Left hindlimb (tissue), 1 donor: ENCODE data around the gene PRF1.

Experiments
- DNase-seq: peaks from one replicate; pipeline ENCODE4 v3.0.0-alpha.2; 2018

The PRF1 gene

GRCh38 chr10:70592746-70593512 lies 9.6 kb downstream of the PRF1 start:
- no peak for DNase-seq

GRCh38 chr10:70592186-70592735 lies 10.3 kb downstream of the PRF1 start:
- DNase-seq = no peak

GRCh38 chr10:70590655-70591416 lies 11.7 kb downstream of the PRF1 start:
- no peak for DNase-seq

- peak; percentile 75 for DNase-seq
Measured at GRCh38 chr10:70589762-70590654, 12.5 kb downstream of the PRF1 start.

GRCh38 chr10:70588859-70589570 lies 13.5 kb downstream of the PRF1 start:
- DNase-seq = no peak

GRCh38 chr10:70588255-70588654 lies 14.3 kb downstream of the PRF1 start:
- no peak for DNase-seq

- no peak for DNase-seq
Measured at GRCh38 chr10:70587045-70587658, 15.4 kb downstream of the PRF1 start.

- no peak for DNase-seq
Measured at GRCh38 chr10:70586348-70586930, 16.1 kb downstream of the PRF1 start.

GRCh38 chr10:70585578-70586169 lies 16.9 kb downstream of the PRF1 start:
- DNase-seq = no peak

GRCh38 chr10:70584909-70585544 lies 17.5 kb downstream of the PRF1 start:
- peak; percentile 76 for DNase-seq

GRCh38 chr10:70584366-70584765 lies 18.2 kb downstream of the PRF1 start:
- DNase-seq = no peak

- DNase-seq = no peak
Measured at GRCh38 chr10:70583669-70584037, 18.9 kb downstream of the PRF1 start.

- DNase-seq = no peak
Measured at GRCh38 chr10:70582793-70583668, 19.5 kb downstream of the PRF1 start.

GRCh38 chr10:70581176-70581575 lies 21.4 kb downstream of the PRF1 start:
- peak; percentile 6 for DNase-seq

- peak; percentile 9 for DNase-seq
Measured at GRCh38 chr10:70579234-70580002, 23.1 kb downstream of the PRF1 start.

- peak; percentile 21 for DNase-seq
Measured at GRCh38 chr10:70578371-70578947, 24.1 kb downstream of the PRF1 start.

GRCh38 chr10:70576803-70577517 lies 25.6 kb downstream of the PRF1 start:
- no peak for DNase-seq
